GM13977 (cell line): ENCODE measurements around the gene ANKRD50.

Experiments used
- DNase-seq: peaks from one replicate; pipeline ENCODE4 v3.0.0; 2012; ENCODE audit warnings: low spot score
- CTCF ChIP-seq: IDR thresholded peaks from 2 replicates; pipeline ENCODE4 v1.5.1; 2012; ENCODE audit warnings: mild to moderate bottlenecking, control low read depth; ENCODE audit not compliant: insufficient read depth; ENCODE audit errors: extremely low read depth, missing control alignments
- in situ Hi-C: fragments of 300-500 bp; cut with MboI; formaldehyde crosslinking; loops from one replicate; pipeline ENCODE4 v1.12.0; 2022; ENCODE audit warnings: low sequenced_read_pairs, low pct_unique_long_range_greater_than_20kb, mixed read lengths, inconsistent platforms; ENCODE audit not compliant: unreplicated experiment

ANKRD50 gene

GRCh38 chr4:124696182-124696581 is 16.4 kb downstream of the ANKRD50 start:
- in situ Hi-C loops: no loop called here
- TF ChIP-seq CTCF: no peak
- DNase-seq: no peak

GRCh38 chr4:124694946-124695598 is 17.5 kb downstream of the ANKRD50 start:
- DNase-seq: no peak
- TF ChIP-seq CTCF: no peak
- in situ Hi-C loops: no loop called here

GRCh38 chr4:124694306-124694705 is 18.2 kb downstream of the ANKRD50 start:
- TF ChIP-seq CTCF: no peak
- in situ Hi-C loops: no loop called here
- DNase-seq: no peak

GRCh38 chr4:124691801-124692200 is 20.7 kb downstream of the ANKRD50 start:
- TF ChIP-seq CTCF: no peak
- DNase-seq: no peak
- in situ Hi-C loops: no loop called here

- no peak for TF ChIP-seq CTCF
- in situ Hi-C loops: no loop called here
- DNase-seq: no peak
These were observed 26.3 kb downstream of the ANKRD50 start for GRCh38 chr4:124686279-124686678.

GRCh38 chr4:124685851-124686250 is 26.7 kb downstream of the ANKRD50 start:
- in situ Hi-C loops: no loop called here
- DNase-seq: no peak
- TF ChIP-seq CTCF: no peak
